Adrenal gland (tissue), 5 donors: ENCODE data around the gene FAAP100.

Experiments
- CTCF ChIP-seq, 6 experiments: fragments of 450-650 bp in 4 of 6; fragments of 200-600 bp in 2 of 6; sonication (generic) in 1 of 6; IDR thresholded peaks; 1 replicate in 5 of 6; 2 replicates in 1 of 6; pipeline versions ENCODE4 v1.5.1 to v1.8.0; 2016 to 2021; ENCODE audit warnings: antibody characterized with exemption in 6 of 6, mild to moderate bottlenecking in 2 of 6, moderate library complexity in 1 of 6
- POLR2A ChIP-seq, 2 donors: fragments of 450-650 bp; IDR thresholded peaks; one replicate each; pipeline ENCODE4 v1.6.1; 2017; ENCODE audit warnings: antibody characterized with exemption in 2 of 2, mild to moderate bottlenecking in 2 of 2, moderate library complexity in 1 of 2
- donor health status: DM: no; HTN: no; CAD: no.

- TF ChIP-seq POLR2A (IDR thresholded peaks at IDR 0.05) (no peak), CTCF (IDR thresholded peaks at IDR 0.05) (no peak)
Observed at GRCh38 chr17:81493198-81494038, 58.7 kb downstream of the FAAP100 start.
